K562 (cell line): ENCODE measurements around the gene MARS1. TPM values are rescaled to one million over a fixed set of nuclear protein-coding genes. Genes with fewer than 3 reads are reported as not detected.

Source experiments
- CBFA2T3 ChIP-seq: fragments of 450-650 bp; IDR thresholded peaks from 2 replicates; pipeline ENCODE4 v1.6.1; 2017
- CBX5 ChIP-seq: IDR thresholded peaks from 2 replicates; pipeline ENCODE4 v1.6.1; 2014; ENCODE audit warnings: low read depth, borderline replicate concordance
- GABPB1 ChIP-seq: sonication (generic); formaldehyde crosslinking; IDR thresholded peaks from 2 replicates; pipeline ENCODE4 v1.8.0; 2022; ENCODE audit warnings: mild to moderate bottlenecking, missing genetic modification reagents
- HDGF ChIP-seq: fragments of 450-650 bp; IDR thresholded peaks from 2 replicates; pipeline ENCODE4 v1.6.1; 2016
- HMGN3 ChIP-seq: IDR thresholded peaks from 2 replicates; pipeline ENCODE4 v1.6.1; 2011; ENCODE audit warnings: borderline replicate concordance, low read depth, mild to moderate bottlenecking, mixed read lengths, low read length; ENCODE audit not compliant: insufficient read length; ENCODE audit errors: extremely low read depth
- MCM7 ChIP-seq, 2 experiments: fragments of 450-650 bp; IDR thresholded peaks; 2 replicates each; pipeline ENCODE4 v1.6.1; 2016 to 2018
- MEF2A ChIP-seq: IDR thresholded peaks from 2 replicates; pipeline ENCODE4 v1.6.1; 2011; ENCODE audit warnings: low read depth, mild to moderate bottlenecking, low read length, moderate library complexity; ENCODE audit not compliant: control insufficient read depth
- PCBP2 ChIP-seq: fragments of 200-400 bp; formaldehyde crosslinking; IDR thresholded peaks from 2 replicates; pipeline ENCODE4 v1.6.1; 2018; ENCODE audit warnings: low read length, low read depth, mild to moderate bottlenecking, moderate library complexity; ENCODE audit not compliant: poor library complexity, severe bottlenecking
- RCOR1 ChIP-seq, 2 experiments: IDR thresholded peaks; 2 replicates each; pipeline ENCODE4 v1.6.1; 2012; ENCODE audit warnings: low read depth in 2 of 2, low read length in 2 of 2, borderline replicate concordance in 1 of 2, improper control_type of control experiment in 1 of 2
- SIRT6 ChIP-seq: IDR thresholded peaks from one replicate; pipeline ENCODE4 v1.6.1; 2012; ENCODE audit warnings: low read depth, mild to moderate bottlenecking, control low read depth, inconsistent platforms, low read length, moderate library complexity
- TAF9B ChIP-seq: fragments of 450-650 bp; IDR thresholded peaks from 2 replicates; pipeline ENCODE4 v1.6.1; 2018; ENCODE audit warnings: mild to moderate bottlenecking; ENCODE audit not compliant: partially characterized antibody
- ZNF174 ChIP-seq: fragments of 250-450 bp; sonication (Bioruptor Pico); IDR thresholded peaks from 2 replicates; pipeline ENCODE4 v1.4.0; 2020; ENCODE audit warnings: mild to moderate bottlenecking
- polyA plus RNA-seq, 8 experiments: library from polyadenylated mRNA; depleted of rRNA in 4 of 8; stranded (reverse) in 5 of 8; unstranded in 3 of 8; fragments of >200 nt; fragmentation: Nextera tagmentation in 2 of 8; fragmentation: Illumina TruSeq in 1 of 8; extraction: Ambion mirVana in 2 of 8; extraction: Trizol in 1 of 8; gene quantifications; 2 replicates each; pipeline versions ENCODE4 v1.2.1 to v1.2.3, GENCODE V29; 2011 to 2014; ENCODE audit warnings: inconsistent platforms in 1 of 8, missing spikeins in 1 of 8
- total RNA-seq, 7 experiments: library from RNA; depleted of rRNA in 6 of 7; stranded (reverse); fragments of >200 nt in 6 of 7; fragmentation: Illumina TruSeq in 2 of 7; extraction: Trizol in 2 of 7; gene quantifications; 2 replicates each; pipeline versions ENCODE4 v1.2.1 to v1.2.3, GENCODE V29; 2011 to 2021; ENCODE audit warnings: low replicate concordance in 1 of 7
- TF ChIP-seq, protein P1 (sequence below): fragments of 200-800 bp; sonication (Bioruptor generic); IDR thresholded peaks from 2 replicates; pipeline ENCODE4 v1.6.1; 2017; ENCODE audit warnings: missing genetic modification characterization, missing compliant biosample characterization
- TF ChIP-seq, protein P2 (sequence below): sonication (generic); formaldehyde crosslinking; IDR thresholded peaks from 2 replicates; pipeline ENCODE4 v1.9.0; 2022; ENCODE audit warnings: mild to moderate bottlenecking, missing genetic modification reagents
- TF ChIP-seq, protein P3 (sequence below): fragments of 450-650 bp; IDR thresholded peaks from 2 replicates; pipeline ENCODE4 v1.6.1; 2016; ENCODE audit warnings: mild to moderate bottlenecking, moderate library complexity

Gene MARS1
- total and polyA plus RNA-seq, 9 of the 15 experiments (the other 6 are each of a cell fraction or from before 2014, with no cell fraction given): 117 to 382 (median 220) TPM

DNA sequence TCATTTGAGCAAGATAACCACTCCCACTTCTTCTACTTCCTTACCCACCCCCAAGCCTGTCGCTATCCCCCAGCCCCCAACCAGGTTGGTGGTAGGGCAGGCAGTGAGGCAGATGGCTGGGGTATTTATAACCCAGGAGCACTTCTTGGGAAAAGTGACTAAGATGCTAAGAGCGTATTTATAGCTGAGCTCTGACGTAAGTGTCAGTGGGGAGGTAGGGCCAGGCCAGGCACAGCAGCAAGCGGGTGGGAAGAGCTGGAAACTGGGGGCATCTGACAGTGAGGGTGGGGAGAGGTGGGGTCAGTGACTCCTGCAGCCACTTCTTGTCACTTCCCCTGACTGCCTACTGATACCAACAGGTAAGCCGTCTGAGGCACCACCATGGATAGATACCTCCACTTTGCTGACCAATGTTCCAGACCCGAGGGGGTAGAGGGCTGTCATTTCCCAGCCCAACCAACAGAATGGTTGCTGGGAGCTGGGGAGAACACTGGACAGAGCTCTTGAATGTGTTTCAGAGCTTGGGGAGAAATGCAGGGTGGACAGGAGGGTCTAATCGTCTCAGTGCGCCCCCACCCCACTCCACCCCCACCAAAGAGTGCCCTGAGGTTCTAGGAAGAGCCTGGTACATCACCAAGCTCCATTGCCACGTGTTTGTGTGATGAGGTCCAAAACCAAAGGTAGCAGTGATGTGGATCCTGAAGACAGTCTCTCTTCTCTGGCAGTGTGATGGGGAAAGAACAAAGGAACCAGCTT is 35.5 kb upstream of the MARS1 start (continued):
- 0 out of 2 replicates have a peak, but pooled peaks have one; percentile 23 for TF ChIP-seq GABPB1 (CRISPR knock-in tag)
- TF ChIP-seq PCBP2: no peak
- TF ChIP-seq MEF2A: peak; percentile 95
- TF ChIP-seq HMGN3: no peak
- TF ChIP-seq, protein P1, sequence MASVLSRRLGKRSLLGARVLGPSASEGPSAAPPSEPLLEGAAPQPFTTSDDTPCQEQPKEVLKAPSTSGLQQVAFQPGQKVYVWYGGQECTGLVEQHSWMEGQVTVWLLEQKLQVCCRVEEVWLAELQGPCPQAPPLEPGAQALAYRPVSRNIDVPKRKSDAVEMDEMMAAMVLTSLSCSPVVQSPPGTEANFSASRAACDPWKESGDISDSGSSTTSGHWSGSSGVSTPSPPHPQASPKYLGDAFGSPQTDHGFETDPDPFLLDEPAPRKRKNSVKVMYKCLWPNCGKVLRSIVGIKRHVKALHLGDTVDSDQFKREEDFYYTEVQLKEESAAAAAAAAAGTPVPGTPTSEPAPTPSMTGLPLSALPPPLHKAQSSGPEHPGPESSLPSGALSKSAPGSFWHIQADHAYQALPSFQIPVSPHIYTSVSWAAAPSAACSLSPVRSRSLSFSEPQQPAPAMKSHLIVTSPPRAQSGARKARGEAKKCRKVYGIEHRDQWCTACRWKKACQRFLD (CRISPR knock-in tag): 0 out of 2 replicates have a peak, but pooled peaks have one; percentile 38
- TF ChIP-seq, protein P2, sequence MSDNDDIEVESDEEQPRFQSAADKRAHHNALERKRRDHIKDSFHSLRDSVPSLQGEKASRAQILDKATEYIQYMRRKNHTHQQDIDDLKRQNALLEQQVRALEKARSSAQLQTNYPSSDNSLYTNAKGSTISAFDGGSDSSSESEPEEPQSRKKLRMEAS (CRISPR knock-in tag): peak; percentile 79
- TF ChIP-seq MCM7 (IDR thresholded peaks at IDR 0.05): no peak
- no peak for TF ChIP-seq TAF9B
- no peak for TF ChIP-seq HDGF
- no peak for TF ChIP-seq ZNF174 (CRISPR knock-in tag)
- TF ChIP-seq SIRT6: no peak
- peak; percentile 40; the same call in 1 of the 2 replicates for TF ChIP-seq CBFA2T3
- TF ChIP-seq, protein P3, sequence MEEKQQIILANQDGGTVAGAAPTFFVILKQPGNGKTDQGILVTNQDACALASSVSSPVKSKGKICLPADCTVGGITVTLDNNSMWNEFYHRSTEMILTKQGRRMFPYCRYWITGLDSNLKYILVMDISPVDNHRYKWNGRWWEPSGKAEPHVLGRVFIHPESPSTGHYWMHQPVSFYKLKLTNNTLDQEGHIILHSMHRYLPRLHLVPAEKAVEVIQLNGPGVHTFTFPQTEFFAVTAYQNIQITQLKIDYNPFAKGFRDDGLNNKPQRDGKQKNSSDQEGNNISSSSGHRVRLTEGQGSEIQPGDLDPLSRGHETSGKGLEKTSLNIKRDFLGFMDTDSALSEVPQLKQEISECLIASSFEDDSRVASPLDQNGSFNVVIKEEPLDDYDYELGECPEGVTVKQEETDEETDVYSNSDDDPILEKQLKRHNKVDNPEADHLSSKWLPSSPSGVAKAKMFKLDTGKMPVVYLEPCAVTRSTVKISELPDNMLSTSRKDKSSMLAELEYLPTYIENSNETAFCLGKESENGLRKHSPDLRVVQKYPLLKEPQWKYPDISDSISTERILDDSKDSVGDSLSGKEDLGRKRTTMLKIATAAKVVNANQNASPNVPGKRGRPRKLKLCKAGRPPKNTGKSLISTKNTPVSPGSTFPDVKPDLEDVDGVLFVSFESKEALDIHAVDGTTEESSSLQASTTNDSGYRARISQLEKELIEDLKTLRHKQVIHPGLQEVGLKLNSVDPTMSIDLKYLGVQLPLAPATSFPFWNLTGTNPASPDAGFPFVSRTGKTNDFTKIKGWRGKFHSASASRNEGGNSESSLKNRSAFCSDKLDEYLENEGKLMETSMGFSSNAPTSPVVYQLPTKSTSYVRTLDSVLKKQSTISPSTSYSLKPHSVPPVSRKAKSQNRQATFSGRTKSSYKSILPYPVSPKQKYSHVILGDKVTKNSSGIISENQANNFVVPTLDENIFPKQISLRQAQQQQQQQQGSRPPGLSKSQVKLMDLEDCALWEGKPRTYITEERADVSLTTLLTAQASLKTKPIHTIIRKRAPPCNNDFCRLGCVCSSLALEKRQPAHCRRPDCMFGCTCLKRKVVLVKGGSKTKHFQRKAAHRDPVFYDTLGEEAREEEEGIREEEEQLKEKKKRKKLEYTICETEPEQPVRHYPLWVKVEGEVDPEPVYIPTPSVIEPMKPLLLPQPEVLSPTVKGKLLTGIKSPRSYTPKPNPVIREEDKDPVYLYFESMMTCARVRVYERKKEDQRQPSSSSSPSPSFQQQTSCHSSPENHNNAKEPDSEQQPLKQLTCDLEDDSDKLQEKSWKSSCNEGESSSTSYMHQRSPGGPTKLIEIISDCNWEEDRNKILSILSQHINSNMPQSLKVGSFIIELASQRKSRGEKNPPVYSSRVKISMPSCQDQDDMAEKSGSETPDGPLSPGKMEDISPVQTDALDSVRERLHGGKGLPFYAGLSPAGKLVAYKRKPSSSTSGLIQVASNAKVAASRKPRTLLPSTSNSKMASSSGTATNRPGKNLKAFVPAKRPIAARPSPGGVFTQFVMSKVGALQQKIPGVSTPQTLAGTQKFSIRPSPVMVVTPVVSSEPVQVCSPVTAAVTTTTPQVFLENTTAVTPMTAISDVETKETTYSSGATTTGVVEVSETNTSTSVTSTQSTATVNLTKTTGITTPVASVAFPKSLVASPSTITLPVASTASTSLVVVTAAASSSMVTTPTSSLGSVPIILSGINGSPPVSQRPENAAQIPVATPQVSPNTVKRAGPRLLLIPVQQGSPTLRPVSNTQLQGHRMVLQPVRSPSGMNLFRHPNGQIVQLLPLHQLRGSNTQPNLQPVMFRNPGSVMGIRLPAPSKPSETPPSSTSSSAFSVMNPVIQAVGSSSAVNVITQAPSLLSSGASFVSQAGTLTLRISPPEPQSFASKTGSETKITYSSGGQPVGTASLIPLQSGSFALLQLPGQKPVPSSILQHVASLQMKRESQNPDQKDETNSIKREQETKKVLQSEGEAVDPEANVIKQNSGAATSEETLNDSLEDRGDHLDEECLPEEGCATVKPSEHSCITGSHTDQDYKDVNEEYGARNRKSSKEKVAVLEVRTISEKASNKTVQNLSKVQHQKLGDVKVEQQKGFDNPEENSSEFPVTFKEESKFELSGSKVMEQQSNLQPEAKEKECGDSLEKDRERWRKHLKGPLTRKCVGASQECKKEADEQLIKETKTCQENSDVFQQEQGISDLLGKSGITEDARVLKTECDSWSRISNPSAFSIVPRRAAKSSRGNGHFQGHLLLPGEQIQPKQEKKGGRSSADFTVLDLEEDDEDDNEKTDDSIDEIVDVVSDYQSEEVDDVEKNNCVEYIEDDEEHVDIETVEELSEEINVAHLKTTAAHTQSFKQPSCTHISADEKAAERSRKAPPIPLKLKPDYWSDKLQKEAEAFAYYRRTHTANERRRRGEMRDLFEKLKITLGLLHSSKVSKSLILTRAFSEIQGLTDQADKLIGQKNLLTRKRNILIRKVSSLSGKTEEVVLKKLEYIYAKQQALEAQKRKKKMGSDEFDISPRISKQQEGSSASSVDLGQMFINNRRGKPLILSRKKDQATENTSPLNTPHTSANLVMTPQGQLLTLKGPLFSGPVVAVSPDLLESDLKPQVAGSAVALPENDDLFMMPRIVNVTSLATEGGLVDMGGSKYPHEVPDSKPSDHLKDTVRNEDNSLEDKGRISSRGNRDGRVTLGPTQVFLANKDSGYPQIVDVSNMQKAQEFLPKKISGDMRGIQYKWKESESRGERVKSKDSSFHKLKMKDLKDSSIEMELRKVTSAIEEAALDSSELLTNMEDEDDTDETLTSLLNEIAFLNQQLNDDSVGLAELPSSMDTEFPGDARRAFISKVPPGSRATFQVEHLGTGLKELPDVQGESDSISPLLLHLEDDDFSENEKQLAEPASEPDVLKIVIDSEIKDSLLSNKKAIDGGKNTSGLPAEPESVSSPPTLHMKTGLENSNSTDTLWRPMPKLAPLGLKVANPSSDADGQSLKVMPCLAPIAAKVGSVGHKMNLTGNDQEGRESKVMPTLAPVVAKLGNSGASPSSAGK: no peak; the same call in 1 of the 2 replicates
- no peak for TF ChIP-seq RCOR1 (IDR thresholded peaks at IDR 0.05; ENCODE audit: borderline replicate concordance in 1 of 2, low read depth in 2 of 2, low read length in 2 of 2)
- no peak for TF ChIP-seq CBX5
